HUES48 (cell line): ENCODE measurements around the gene TSPAN18.

Experiments
- H3K27ac ChIP-seq: one replicate; pipeline ENCODE4 v1.7.0; 2013; ENCODE audit warnings: low read depth, low read length, inconsistent platforms
- H3K27me3 ChIP-seq: 2 replicates; pipeline ENCODE4 v1.6.1; 2013; ENCODE audit warnings: mild to moderate bottlenecking, low read length; ENCODE audit not compliant: control insufficient read depth, insufficient read depth
- H3K36me3 ChIP-seq: 2 replicates; pipeline ENCODE4 v1.6.1; 2013; ENCODE audit warnings: low read length; ENCODE audit not compliant: control insufficient read depth, insufficient read depth
- H3K4me1 ChIP-seq: 2 replicates; pipeline ENCODE4 v1.6.1; 2013; ENCODE audit warnings: mild to moderate bottlenecking, low read length; ENCODE audit not compliant: control insufficient read depth, insufficient read depth
- H3K4me3 ChIP-seq: 2 replicates; pipeline ENCODE4 v1.5.1; 2013; ENCODE audit warnings: mild to moderate bottlenecking, low read depth, low read length
- H3K9ac ChIP-seq: 2 replicates; pipeline ENCODE4 v1.6.1; 2013; ENCODE audit warnings: mild to moderate bottlenecking, low read depth, low read length, moderate library complexity
- H3K9me3 ChIP-seq: 2 replicates; pipeline ENCODE4 v1.6.1; 2013; ENCODE audit warnings: low read length; ENCODE audit not compliant: control insufficient read depth, insufficient read depth

Gene TSPAN18

GRCh38 chr11:44802347-44802746 is 75.6 kb downstream of the TSPAN18 start:
- H3K9me3 ChIP-seq, result no peaks in the 10 kb centered on the region
- H3K36me3 ChIP-seq, result no peaks in the 10 kb centered on the region
- H3K9ac ChIP-seq, result no peak overlapping the region
- H3K4me1 ChIP-seq, result peaks cover 42% of the 10 kb centered on the region
- no peak overlapping the region for H3K4me3 ChIP-seq
- H3K27me3 ChIP-seq, result no peaks in the 10 kb centered on the region
- no peak overlapping the region for H3K27ac ChIP-seq

- Histone ChIP-seq H3K27ac (no peak overlapping the region), H3K9ac (no peak overlapping the region), H3K4me1 (peaks cover 35% of the 10 kb centered on the region), H3K9me3 (no peaks in the 10 kb centered on the region), H3K4me3 (no peak overlapping the region), H3K27me3 (no peaks in the 10 kb centered on the region), H3K36me3 (no peaks in the 10 kb centered on the region)
These were observed 76.2 kb downstream of the TSPAN18 start for GRCh38 chr11:44803009-44803408.

GRCh38 chr11:44804449-44805437 is 78.0 kb downstream of the TSPAN18 start:
- H3K9ac ChIP-seq, result no peak overlapping the region
- no peak overlapping the region for H3K4me3 ChIP-seq
- no peaks in the 10 kb centered on the region for H3K9me3 ChIP-seq
- peaks cover 21% of the 10 kb centered on the region for H3K4me1 ChIP-seq
- H3K27me3 ChIP-seq, result no peaks in the 10 kb centered on the region
- no peak overlapping the region for H3K27ac ChIP-seq
- no peaks in the 10 kb centered on the region for H3K36me3 ChIP-seq

GRCh38 chr11:44805596-44805995 is 78.8 kb downstream of the TSPAN18 start:
- no peaks in the 10 kb centered on the region for H3K36me3 ChIP-seq
- H3K4me3 ChIP-seq, result no peak overlapping the region
- H3K27me3 ChIP-seq, result no peaks in the 10 kb centered on the region
- H3K9me3 ChIP-seq, result no peaks in the 10 kb centered on the region
- H3K4me1 ChIP-seq, result peaks cover 17% of the 10 kb centered on the region
- H3K9ac ChIP-seq, result no peak overlapping the region
- no peak overlapping the region for H3K27ac ChIP-seq

GRCh38 chr11:44808053-44808753 is 81.4 kb downstream of the TSPAN18 start:
- no peak overlapping the region for H3K27ac ChIP-seq
- no peak overlapping the region for H3K9ac ChIP-seq
- no peaks in the 10 kb centered on the region for H3K36me3 ChIP-seq
- no peaks in the 10 kb centered on the region for H3K9me3 ChIP-seq
- H3K4me1 ChIP-seq, result peaks cover 16% of the 10 kb centered on the region
- no peaks in the 10 kb centered on the region for H3K27me3 ChIP-seq
- no peak overlapping the region for H3K4me3 ChIP-seq

- Histone ChIP-seq H3K27me3 (no peaks in the 10 kb centered on the region), H3K9me3 (no peaks in the 10 kb centered on the region), H3K4me3 (no peak overlapping the region), H3K36me3 (no peaks in the 10 kb centered on the region), H3K4me1 (peaks cover 15% of the 10 kb centered on the region), H3K27ac (no peak overlapping the region), H3K9ac (no peak overlapping the region)
These were observed 82.5 kb downstream of the TSPAN18 start for GRCh38 chr11:44809283-44809682.

GRCh38 chr11:44811841-44812448 is 85.2 kb downstream of the TSPAN18 start:
- Histone ChIP-seq H3K4me3 (no peak overlapping the region), H3K4me1 (no peaks in the 10 kb centered on the region), H3K27ac (no peak overlapping the region), H3K27me3 (no peaks in the 10 kb centered on the region), H3K9ac (no peak overlapping the region), H3K9me3 (no peaks in the 10 kb centered on the region), H3K36me3 (no peaks in the 10 kb centered on the region)

GRCh38 chr11:44812971-44813370 is 86.2 kb downstream of the TSPAN18 start:
- H3K36me3 ChIP-seq, result no peaks in the 10 kb centered on the region
- no peaks in the 10 kb centered on the region for H3K9me3 ChIP-seq
- no peak overlapping the region for H3K4me3 ChIP-seq
- H3K27me3 ChIP-seq, result no peaks in the 10 kb centered on the region
- no peaks in the 10 kb centered on the region for H3K4me1 ChIP-seq
- H3K27ac ChIP-seq, result no peak overlapping the region
- H3K9ac ChIP-seq, result no peak overlapping the region

GRCh38 chr11:44813401-44813800 is 86.6 kb downstream of the TSPAN18 start:
- no peaks in the 10 kb centered on the region for H3K4me1 ChIP-seq
- no peaks in the 10 kb centered on the region for H3K9me3 ChIP-seq
- no peak overlapping the region for H3K9ac ChIP-seq
- H3K4me3 ChIP-seq, result no peak overlapping the region
- no peaks in the 10 kb centered on the region for H3K36me3 ChIP-seq
- no peak overlapping the region for H3K27ac ChIP-seq
- H3K27me3 ChIP-seq, result no peaks in the 10 kb centered on the region

- H3K27ac ChIP-seq, result no peak overlapping the region
- no peak overlapping the region for H3K4me3 ChIP-seq
- no peak overlapping the region for H3K9ac ChIP-seq
- no peaks in the 10 kb centered on the region for H3K27me3 ChIP-seq
- no peaks in the 10 kb centered on the region for H3K36me3 ChIP-seq
- no peaks in the 10 kb centered on the region for H3K9me3 ChIP-seq
- H3K4me1 ChIP-seq, result no peaks in the 10 kb centered on the region
These were observed 88.3 kb downstream of the TSPAN18 start for GRCh38 chr11:44814881-44815592.
